GM12892 (cell line): Measurements from ENCODE around the gene XPO5.
"Not testable (repeated sequence)": the region's sequence is repeated elsewhere in the genome, so short reads cannot be mapped to it uniquely, and the experiment has no call there.

Experiments used
- POLR2A ChIP-seq: IDR thresholded peaks from 2 replicates; pipeline ENCODE4 v1.6.1; 2011; ENCODE audit warnings: low read depth, low read length, control low read depth
- POLR2AphosphoS5 ChIP-seq: IDR thresholded peaks from 2 replicates; pipeline ENCODE4 v1.6.1; 2011; ENCODE audit warnings: low read depth, low read length, control low read depth
- TAF1 ChIP-seq: IDR thresholded peaks from 2 replicates; pipeline ENCODE4 v1.6.1; 2011; ENCODE audit warnings: low read depth, mild to moderate bottlenecking, control low read depth, low read length, borderline replicate concordance

DNA sequence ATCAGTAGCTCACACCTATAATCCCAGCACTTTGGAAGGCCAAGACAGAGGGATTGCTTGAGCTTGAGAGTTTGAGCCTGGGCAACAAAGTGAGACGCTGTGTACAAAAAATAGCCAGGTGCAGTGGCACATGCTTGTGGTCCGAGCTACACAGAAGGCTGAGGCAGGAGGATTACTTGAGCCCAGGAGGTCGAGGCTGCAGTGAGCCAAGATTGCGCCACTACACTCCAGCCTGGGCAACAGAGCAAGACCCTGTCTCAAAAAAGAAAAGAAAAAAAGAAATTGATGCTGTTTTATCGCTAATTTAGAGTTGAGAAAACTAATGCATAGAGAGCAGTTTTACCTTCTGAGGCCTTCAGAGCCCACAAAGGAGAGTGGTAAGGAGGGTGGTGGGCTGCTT is 77.5 kb downstream of the XPO5 start:
- not testable (repeated sequence) for TF ChIP-seq POLR2A, POLR2AphosphoS5, TAF1
